ENCODE results near the gene TTLL7.
"Not testable (repeated sequence)": the region's sequence is repeated elsewhere in the genome, so short reads cannot be mapped to it uniquely, and the experiment has no call there.

TTLL7 gene

DNA sequence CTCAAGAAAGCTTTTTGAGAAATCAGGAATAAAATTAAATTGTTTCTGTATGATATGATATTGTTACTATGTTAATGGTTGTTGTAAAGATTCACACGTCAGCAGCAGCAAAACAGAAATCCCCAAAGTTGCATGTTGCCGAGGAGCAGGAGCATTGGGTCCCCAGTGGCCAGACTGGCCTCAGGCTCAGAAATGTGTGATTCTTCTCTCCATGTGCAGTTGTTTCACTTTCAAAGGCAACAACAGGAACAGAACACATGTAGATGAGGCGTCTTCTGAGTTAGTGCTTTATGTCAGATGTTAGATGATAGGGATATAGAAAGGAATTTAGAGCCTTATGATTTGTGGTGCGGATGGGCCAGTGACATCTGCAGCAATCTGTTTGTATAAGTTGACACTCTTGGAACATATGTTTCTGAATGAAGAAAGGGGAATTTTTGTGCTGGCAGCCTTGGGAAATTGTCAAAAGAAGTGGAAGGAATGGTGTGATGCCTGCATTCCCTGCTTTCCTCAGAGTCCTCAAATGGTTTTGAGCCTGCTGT is 2.1 kb upstream of the TTLL7 start:
- H3K27me3 Mint-ChIP-seq: peaks cover 59% of the 10 kb centered on the region
- DNase-seq (no peak), ATAC-seq (no peak)
- H3K4me1 Mint-ChIP-seq: peaks cover 10% of the 10 kb centered on the region
- H3K4me3 Mint-ChIP-seq: no peak overlapping the region
- H3K27ac Mint-ChIP-seq: no peak overlapping the region
- no peaks in the 10 kb centered on the region for H3K36me3 Mint-ChIP-seq (ENCODE audit: low read depth)
- H3K9me3 Mint-ChIP-seq: peaks cover under 1% of the 10 kb centered on the region

DNA sequence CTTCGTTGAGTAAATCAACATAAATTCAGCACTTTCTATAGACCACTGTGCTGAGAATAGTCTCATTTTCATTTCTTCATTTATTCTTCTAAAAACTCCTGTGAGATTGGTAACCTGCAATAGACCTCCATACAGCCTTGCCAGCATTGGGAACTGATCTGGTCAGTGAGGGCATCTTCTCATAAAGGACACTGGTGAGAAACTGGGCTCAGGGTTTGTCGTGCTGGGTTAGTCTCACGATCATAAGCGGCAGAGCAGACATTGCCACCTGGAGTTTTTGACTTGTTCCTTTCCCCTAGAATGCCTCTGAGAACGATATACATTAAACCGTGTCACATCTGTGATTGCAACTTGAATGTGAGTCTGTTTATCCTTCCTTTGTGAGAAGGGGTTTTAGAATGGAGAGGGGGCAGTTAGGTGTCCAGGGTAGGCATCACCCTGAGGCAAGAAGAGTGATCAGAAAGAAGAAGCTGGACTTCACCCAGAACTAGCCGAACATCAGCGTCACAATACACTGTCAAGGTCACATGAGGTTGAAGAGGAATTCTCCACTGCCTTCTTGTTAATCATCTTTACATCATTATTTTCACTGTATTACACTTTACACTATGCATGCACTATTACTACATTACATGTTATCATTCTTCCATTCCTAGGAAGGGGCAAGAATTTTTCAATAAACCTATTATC is 1.4 kb upstream of the TTLL7 start:
- ATAC-seq: no peak
- H3K27me3 Mint-ChIP-seq: peaks cover 62% of the 10 kb centered on the region
- DNase-seq: no peak
- peak overlapping the region; percentile 75 for H3K4me3 Mint-ChIP-seq
- no peak overlapping the region for H3K27ac Mint-ChIP-seq
- no peaks in the 10 kb centered on the region for H3K36me3 Mint-ChIP-seq (ENCODE audit: low read depth)
- H3K9me3 Mint-ChIP-seq: no peaks in the 10 kb centered on the region
- peaks cover 10% of the 10 kb centered on the region for H3K4me1 Mint-ChIP-seq

DNA sequence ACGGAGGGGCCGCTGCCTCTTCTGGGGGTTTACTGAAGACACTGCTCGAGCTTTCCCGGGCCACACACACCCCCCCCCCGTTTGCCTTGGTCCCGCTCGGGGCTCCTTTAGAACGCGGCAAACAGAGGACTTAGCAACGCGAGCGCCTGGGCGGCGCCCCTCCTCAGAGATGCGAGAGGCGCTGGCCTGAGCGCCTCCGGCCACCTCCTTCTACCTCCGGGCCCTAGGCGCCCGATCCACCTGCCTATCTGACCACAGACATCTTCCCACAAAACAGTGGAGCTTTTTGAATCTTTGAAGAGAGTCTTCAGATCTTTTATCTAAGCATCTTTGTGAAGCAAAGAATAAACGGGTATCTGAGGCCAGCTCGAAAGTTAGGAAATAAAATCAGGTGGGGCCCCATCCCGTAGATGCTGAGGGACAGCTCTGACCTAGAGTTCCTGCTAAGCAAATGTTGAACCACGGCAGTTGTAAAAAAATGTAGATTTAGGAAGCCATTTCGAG is 436 bp upstream of the TTLL7 start:
- H3K27me3 Mint-ChIP-seq: peaks cover 58% of the 10 kb centered on the region
- peak; percentile 79 for ATAC-seq
- H3K4me1 Mint-ChIP-seq: peaks cover 10% of the 10 kb centered on the region
- DNase-seq: no peak
- no peak overlapping the region for H3K27ac Mint-ChIP-seq
- H3K4me3 Mint-ChIP-seq: peak overlapping the region; percentile 75
- H3K9me3 Mint-ChIP-seq: no peaks in the 10 kb centered on the region
- no peaks in the 10 kb centered on the region for H3K36me3 Mint-ChIP-seq (ENCODE audit: low read depth)

DNA sequence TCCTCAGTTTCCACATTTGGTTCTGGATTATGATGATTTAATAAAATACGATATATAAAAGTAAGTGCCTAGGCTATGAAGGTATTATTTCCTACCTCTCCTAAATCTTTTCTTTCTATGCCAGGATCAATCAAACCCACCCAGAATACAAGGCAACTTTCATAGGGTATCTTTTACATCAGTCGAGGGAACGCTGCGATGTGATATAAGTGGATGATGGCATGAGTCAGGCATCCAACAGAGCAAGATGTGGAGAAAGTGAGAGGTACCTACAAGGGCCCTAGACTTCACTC is 781 bp downstream of the TTLL7 start:
- peak overlapping the region; percentile 18 for H3K27ac Mint-ChIP-seq
- H3K4me3 Mint-ChIP-seq: peak overlapping the region; percentile 77
- H3K9me3 Mint-ChIP-seq: no peaks in the 10 kb centered on the region
- peaks cover 60% of the 10 kb centered on the region for H3K27me3 Mint-ChIP-seq
- ATAC-seq (no peak), DNase-seq (no peak)
- peaks cover 10% of the 10 kb centered on the region for H3K4me1 Mint-ChIP-seq
- no peaks in the 10 kb centered on the region for H3K36me3 Mint-ChIP-seq (ENCODE audit: low read depth)

DNA sequence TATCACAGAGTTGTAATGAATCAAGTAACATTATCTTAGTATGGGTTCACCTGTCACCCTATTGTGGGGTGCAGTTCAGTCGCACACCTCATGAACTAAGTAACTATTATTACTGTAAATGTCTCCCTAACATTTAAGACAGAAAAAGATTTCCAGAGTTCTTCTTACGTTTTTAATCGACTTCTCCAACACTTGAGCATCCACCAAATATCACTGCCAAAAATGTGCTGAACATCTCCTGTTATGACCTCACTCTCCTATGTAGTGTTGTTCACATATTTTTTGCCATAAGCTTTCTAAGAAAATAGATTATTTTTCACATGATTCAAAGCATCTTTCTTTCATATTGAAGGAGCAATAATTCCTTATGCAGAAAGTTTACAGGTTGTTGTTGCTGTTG is 1.3 kb downstream of the TTLL7 start:
- peaks cover 10% of the 10 kb centered on the region for H3K4me1 Mint-ChIP-seq

DNA sequence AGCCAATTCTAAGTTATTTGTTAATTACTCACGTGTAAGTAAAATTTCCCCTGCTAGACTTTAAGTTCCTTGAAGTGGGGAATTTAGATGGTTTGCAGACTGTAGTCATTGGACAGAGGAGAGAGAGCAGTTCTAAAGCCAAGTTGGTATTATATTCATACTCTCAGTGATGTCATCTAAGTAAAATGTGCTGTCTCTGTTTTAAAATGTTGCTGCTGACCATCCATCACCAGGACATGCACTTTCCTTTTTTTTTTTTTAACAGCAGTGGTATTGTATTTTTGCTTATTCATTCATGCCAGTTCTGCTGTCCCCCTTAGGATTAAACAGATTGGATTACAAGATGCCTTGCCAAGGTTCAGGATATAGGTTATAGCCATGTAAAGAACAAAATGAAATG is 2.3 kb downstream of the TTLL7 start:
- H3K4me1 Mint-ChIP-seq: peaks cover 10% of the 10 kb centered on the region

More for the DNA sequence above, 1.3 kb downstream of the TTLL7 start:
- H3K27ac Mint-ChIP-seq: no peak overlapping the region
- H3K9me3 Mint-ChIP-seq: no peaks in the 10 kb centered on the region
- H3K36me3 Mint-ChIP-seq (ENCODE audit: low read depth): no peaks in the 10 kb centered on the region
- no peak overlapping the region for H3K4me3 Mint-ChIP-seq
- peaks cover 62% of the 10 kb centered on the region for H3K27me3 Mint-ChIP-seq
- DNase-seq (no peak), ATAC-seq (no peak)

DNA sequence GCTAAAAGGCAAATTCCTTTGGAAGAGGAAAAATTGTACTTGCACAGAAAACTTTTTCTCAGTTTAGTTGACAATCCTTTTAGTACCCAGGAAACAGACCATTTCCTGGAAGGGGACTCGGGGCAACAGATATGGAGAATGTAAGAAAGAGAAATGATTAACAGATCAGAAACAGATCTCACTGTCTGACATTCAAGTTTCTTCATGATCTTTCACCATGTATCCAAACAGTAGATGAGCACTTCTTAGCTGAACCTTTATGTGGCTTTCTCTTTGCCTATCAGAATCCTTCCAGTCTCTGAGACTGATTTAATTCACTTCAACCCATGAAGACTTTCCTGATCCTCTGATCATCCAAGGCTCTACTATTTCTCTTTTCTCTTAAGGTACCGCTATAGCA is 2.7 kb downstream of the TTLL7 start:
- no peak for DNase-seq
- Mint-ChIP-seq H3K4me1 (peaks cover 10% of the 10 kb centered on the region), H3K36me3 (ENCODE audit: low read depth) (no peaks in the 10 kb centered on the region), H3K4me3 (no peak overlapping the region), H3K27ac (no peak overlapping the region), H3K9me3 (no peaks in the 10 kb centered on the region), H3K27me3 (peaks cover 56% of the 10 kb centered on the region)
- ATAC-seq: no peak

More for the DNA sequence above, 2.3 kb downstream of the TTLL7 start:
- H3K4me3 Mint-ChIP-seq: no peak overlapping the region
- no peak for ATAC-seq
- H3K36me3 Mint-ChIP-seq (ENCODE audit: low read depth): no peaks in the 10 kb centered on the region
- H3K27me3 Mint-ChIP-seq: peaks cover 60% of the 10 kb centered on the region
- H3K9me3 Mint-ChIP-seq: no peaks in the 10 kb centered on the region
- no peak overlapping the region for H3K27ac Mint-ChIP-seq
- no peak for DNase-seq

DNA sequence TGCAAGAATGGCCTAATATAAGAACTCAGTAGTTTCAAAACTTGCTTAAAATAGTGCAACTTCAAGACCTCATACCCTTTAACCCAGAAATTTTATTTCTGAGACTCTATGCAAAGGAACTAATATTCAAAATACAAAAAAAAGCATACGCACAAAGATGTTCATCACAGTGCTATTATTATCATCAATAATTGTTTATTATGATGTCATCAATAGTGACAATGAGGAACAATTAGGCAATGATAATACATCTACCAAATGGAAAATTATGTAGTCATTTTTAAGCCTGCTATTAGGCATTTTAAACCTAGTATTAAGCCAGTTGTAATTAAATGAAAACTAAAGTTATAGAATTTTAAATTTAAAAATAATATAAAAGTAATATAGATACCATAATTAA is 3.3 kb downstream of the TTLL7 start:
- H3K27ac Mint-ChIP-seq: no peak overlapping the region
- DNase-seq: no peak
- H3K4me1 Mint-ChIP-seq: peaks cover 10% of the 10 kb centered on the region
- no peaks in the 10 kb centered on the region for H3K9me3 Mint-ChIP-seq
- ATAC-seq: no peak
- H3K36me3 Mint-ChIP-seq (ENCODE audit: low read depth): no peaks in the 10 kb centered on the region
- no peak overlapping the region for H3K4me3 Mint-ChIP-seq
- H3K27me3 Mint-ChIP-seq: peaks cover 55% of the 10 kb centered on the region

DNA sequence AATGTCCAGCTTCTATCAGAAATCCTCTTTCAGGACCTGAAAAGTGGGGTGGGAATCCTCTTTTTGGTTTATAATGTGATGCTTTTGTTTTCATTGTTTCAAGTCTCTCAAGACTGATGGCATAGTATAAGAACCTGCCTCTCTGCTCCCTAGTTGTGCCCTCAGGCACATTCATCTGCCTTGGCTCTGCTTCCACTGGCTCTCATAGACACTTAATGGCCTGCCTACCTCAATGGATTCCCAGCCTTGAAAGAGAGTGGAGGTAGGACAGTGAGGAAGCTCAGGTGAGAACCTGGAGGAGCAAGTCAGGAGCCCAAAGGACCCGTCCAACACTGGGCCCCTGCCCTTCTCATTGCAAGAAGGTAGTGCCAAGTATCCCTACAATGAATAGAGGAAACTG is 4.8 kb downstream of the TTLL7 start:
- no peak overlapping the region for H3K4me3 Mint-ChIP-seq
- ATAC-seq (no peak), DNase-seq (no peak)
- H3K4me1 Mint-ChIP-seq: peaks cover 2% of the 10 kb centered on the region
- no peak overlapping the region for H3K27ac Mint-ChIP-seq
- no peaks in the 10 kb centered on the region for H3K36me3 Mint-ChIP-seq (ENCODE audit: low read depth)
- no peaks in the 10 kb centered on the region for H3K9me3 Mint-ChIP-seq
- peaks cover 48% of the 10 kb centered on the region for H3K27me3 Mint-ChIP-seq

DNA sequence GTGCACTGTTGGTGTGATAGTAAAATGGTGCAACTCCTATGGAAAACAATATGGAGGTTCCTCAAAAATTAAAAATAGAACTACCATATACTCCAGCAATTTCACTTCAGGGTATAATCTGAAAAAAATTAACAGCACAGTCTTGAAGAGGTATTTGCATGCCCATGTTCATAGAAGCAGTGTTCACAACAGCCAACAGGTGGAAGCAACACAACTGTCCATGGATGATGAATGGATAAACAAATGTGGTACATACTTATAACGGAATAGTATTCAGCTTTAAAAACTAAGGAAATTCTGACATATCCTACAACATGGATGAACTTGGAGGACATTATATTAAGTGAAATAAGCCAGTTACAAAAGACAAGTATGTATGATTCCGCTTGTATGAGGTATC is 8.2 kb downstream of the TTLL7 start:
- Mint-ChIP-seq H3K4me3 (no peak overlapping the region), H3K27me3 (peaks cover 26% of the 10 kb centered on the region), H3K4me1 (no peaks in the 10 kb centered on the region), H3K36me3 (ENCODE audit: low read depth) (no peaks in the 10 kb centered on the region), H3K9me3 (peaks cover 5% of the 10 kb centered on the region), H3K27ac (no peak overlapping the region)
- DNase-seq (no peak), ATAC-seq (no peak)

DNA sequence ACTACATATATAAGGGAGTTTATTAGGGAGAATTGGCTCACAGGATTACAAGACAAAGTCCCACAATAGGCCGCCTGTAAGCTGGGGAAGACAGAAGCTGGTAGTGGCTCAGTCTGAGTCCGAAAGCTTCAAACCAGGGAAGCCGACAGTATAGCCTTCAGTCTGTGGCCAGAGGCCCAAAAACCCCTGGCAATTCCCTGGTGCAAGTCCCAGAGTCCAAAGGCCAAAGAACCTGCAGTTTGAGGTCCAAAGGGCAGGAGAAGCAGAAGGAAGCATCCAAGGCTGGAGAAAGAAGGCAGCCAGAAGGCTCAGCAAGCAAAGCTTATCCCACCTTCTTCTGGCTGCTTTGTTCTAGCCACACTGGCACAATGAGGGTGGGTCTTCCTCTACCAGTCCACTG is 13.9 kb downstream of the TTLL7 start:
- DNase-seq (no peak), ATAC-seq (no peak)
- H3K27ac Mint-ChIP-seq: no peak overlapping the region
- no peak overlapping the region for H3K4me3 Mint-ChIP-seq
- H3K36me3 Mint-ChIP-seq (ENCODE audit: low read depth): no peaks in the 10 kb centered on the region
- peaks cover 23% of the 10 kb centered on the region for H3K9me3 Mint-ChIP-seq
- peaks cover 7% of the 10 kb centered on the region for H3K27me3 Mint-ChIP-seq
- H3K4me1 Mint-ChIP-seq: no peaks in the 10 kb centered on the region

DNA sequence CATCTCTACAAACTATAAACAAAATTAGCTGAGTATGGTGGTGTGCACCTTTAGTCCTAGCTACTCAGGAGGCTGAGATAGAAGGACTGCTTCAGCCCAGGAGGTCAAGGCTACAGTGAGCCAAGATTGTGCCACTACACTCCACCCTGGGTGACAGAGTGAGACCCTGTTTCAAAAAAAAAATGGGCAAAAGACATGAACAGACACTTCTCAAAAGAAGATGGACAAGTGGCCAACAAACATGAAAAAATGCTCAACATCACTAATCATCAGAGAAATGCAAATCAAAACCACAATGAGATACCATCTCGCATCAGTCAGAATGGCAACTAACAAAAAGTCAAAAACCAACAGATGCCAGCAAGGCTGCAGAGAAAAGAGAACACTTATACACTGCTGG is 15.0 kb downstream of the TTLL7 start:
- not testable (repeated sequence) for H3K27me3 Mint-ChIP-seq; H3K4me1 Mint-ChIP-seq; H3K4me3 Mint-ChIP-seq; ATAC-seq; H3K27ac Mint-ChIP-seq; H3K36me3 Mint-ChIP-seq (ENCODE audit: low read depth); DNase-seq
- H3K9me3 Mint-ChIP-seq: peaks cover 23% of the 10 kb centered on the region

DNA sequence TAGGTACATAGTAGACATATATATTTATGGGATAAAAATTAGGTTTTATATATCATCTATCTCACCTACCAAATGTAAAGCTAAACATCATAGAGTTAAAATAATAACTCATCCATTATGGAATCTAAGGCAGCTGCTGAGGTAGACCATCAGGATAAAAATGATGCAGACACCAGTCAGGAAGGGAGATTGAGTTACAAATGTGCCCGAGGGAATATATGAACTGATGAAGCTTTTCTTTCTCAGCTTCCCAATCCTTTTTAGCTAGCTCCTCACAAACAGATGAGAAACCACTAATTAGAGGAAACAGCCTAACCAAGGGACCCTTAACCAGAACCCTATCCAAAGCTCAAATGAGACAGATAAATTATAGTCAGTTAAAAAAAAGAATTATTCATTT is 20.9 kb downstream of the TTLL7 start:
- no peak for DNase-seq
- Mint-ChIP-seq H3K9me3 (peaks cover 10% of the 10 kb centered on the region), H3K4me1 (no peaks in the 10 kb centered on the region), H3K36me3 (ENCODE audit: low read depth) (no peaks in the 10 kb centered on the region), H3K27ac (no peak overlapping the region), H3K27me3 (peaks cover 2% of the 10 kb centered on the region), H3K4me3 (no peak overlapping the region)
- ATAC-seq: no peak

DNA sequence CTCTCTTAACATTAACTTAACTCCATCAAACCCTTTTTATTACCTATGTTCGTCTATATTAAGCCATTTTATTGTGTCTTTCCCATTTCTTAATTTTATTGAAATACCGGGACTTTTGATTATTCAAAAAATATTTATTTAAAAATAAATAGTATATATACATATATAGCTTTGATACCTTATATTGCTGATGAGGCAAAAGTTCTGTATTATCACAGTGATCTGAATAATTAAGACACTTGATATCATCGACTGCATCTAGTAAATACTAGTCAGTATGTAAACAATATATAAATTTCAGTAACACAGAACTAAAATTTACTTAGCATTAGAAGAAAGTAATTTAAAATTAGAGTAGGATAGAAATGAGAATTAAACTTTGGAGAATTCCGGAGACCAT is 22.0 kb downstream of the TTLL7 start:
- no peak for ATAC-seq
- DNase-seq: no peak
- H3K36me3 Mint-ChIP-seq (ENCODE audit: low read depth): no peaks in the 10 kb centered on the region
- peaks cover 3% of the 10 kb centered on the region for H3K9me3 Mint-ChIP-seq
- no peak overlapping the region for H3K27ac Mint-ChIP-seq
- H3K4me1 Mint-ChIP-seq: no peaks in the 10 kb centered on the region
- no peak overlapping the region for H3K4me3 Mint-ChIP-seq
- H3K27me3 Mint-ChIP-seq: peaks cover 2% of the 10 kb centered on the region

DNA sequence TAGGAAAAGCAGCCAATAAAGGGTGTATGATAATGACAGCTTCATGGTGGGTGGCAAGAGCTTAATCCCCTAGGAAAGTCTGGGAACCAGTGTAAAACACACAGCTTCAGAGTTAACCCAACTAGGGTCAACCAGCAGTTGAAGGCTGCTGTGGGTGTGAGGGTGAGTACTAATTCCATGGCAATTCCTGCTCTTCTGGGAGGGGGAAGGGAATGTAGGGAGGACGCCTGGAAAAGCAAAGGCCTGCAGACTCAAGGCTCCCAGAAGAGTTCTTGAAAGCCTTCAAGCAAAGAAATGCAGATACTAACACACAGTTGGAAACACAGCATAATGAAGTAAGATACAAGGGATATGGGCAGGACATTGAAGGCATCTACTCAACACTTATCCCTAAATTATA is 28.1 kb downstream of the TTLL7 start:
- Mint-ChIP-seq H3K36me3 (ENCODE audit: low read depth) (no peaks in the 10 kb centered on the region), H3K4me1 (no peaks in the 10 kb centered on the region), H3K9me3 (no peaks in the 10 kb centered on the region), H3K27me3 (no peaks in the 10 kb centered on the region), H3K27ac (no peak overlapping the region), H3K4me3 (no peak overlapping the region)
- ATAC-seq: no peak
- no peak for DNase-seq

DNA sequence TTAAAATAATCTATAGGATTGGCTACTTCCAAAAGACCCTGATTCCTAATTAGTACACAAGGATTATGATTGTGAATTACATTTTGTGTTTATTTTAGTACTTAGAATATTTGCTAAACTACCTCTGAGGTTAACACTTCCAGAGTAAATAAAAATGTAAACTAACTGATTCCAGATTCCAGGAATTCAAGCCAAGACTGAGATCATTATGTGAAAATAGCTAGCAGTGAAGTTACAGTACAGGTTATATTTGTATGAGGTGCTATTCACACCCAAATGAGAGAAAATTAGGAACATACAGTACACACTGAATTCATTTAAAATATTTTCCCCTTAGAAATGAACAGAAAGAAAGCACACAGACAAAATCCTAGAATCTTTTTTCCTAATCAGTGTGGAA is 28.8 kb downstream of the TTLL7 start:
- no peak overlapping the region for H3K27ac Mint-ChIP-seq
- H3K9me3 Mint-ChIP-seq: no peaks in the 10 kb centered on the region
- no peaks in the 10 kb centered on the region for H3K27me3 Mint-ChIP-seq
- no peak for DNase-seq
- H3K36me3 Mint-ChIP-seq (ENCODE audit: low read depth): no peaks in the 10 kb centered on the region
- no peak for ATAC-seq
- H3K4me3 Mint-ChIP-seq: no peak overlapping the region
- no peaks in the 10 kb centered on the region for H3K4me1 Mint-ChIP-seq
